IMR-90 (cell line): ENCODE data around the gene FBXO3. TPM values are rescaled to one million over a fixed set of nuclear protein-coding genes. Genes with fewer than 3 reads are reported as not detected.

Experiments used
- ATAC-seq: fragments of 200-7000 bp; cut with Tn5 transposase; 2 replicates; pipeline ENCODE4 v1.9.1; 2020; ENCODE audit warnings: low read depth, mild to moderate bottlenecking, moderate library complexity
- BruUV-seq: library from RNA; stranded (reverse); fragments of 400-500 nt; replicated peaks from 2 replicates; lab custom pipeline; 2021; lab: Mats Ljungman, UMichigan
- CTCF ChIA-PET: fragments of 300-600 bp; formaldehyde crosslinking; extraction: SDS; loops from one replicate; lab custom pipeline; 2021; ENCODE audit warnings: antibody characterized with exemption; lab: Yijun Ruan, JAX
- POLR2A ChIA-PET: fragments of 300-600 bp; sonication (Branson Sonifier 250); formaldehyde crosslinking; loops from one replicate; lab custom pipeline; 2022; ENCODE audit warnings: antibody characterized with exemption; ENCODE audit not compliant: unreplicated experiment; lab: Charles Lee
- DNase-seq: peaks from one replicate; pipeline ENCODE4 v3.0.0; 2013
- H2AFZ ChIP-seq: replicated peaks from 2 replicates; pipeline ENCODE3; 2013; ENCODE audit warnings: low read length, mild to moderate bottlenecking; ENCODE audit not compliant: poor library complexity
- H2AK5ac ChIP-seq: 2 replicates; pipeline ENCODE4 v1.6.1; 2013; ENCODE audit warnings: low read depth, low read length, inconsistent platforms
- H2AK9ac ChIP-seq: replicated peaks from 2 replicates; pipeline ENCODE3; 2013; ENCODE audit warnings: mild to moderate bottlenecking, low read depth, low read length, moderate library complexity; ENCODE audit not compliant: poor library complexity
- H2BK120ac ChIP-seq: 2 replicates; pipeline ENCODE4 v1.6.1; 2013; ENCODE audit warnings: low read depth, low read length, inconsistent platforms
- H2BK15ac ChIP-seq: 3 replicates; pipeline ENCODE4 v1.6.1; 2013; ENCODE audit warnings: low read depth, low read length, inconsistent platforms
- H2BK20ac ChIP-seq: 2 replicates; pipeline ENCODE4 v1.6.1; 2013; ENCODE audit warnings: low read depth, mild to moderate bottlenecking, inconsistent platforms, low read length, moderate library complexity
- H2BK5ac ChIP-seq: 2 replicates; pipeline ENCODE4 v1.6.1; 2013; ENCODE audit warnings: mild to moderate bottlenecking, low read depth, low read length, inconsistent platforms; ENCODE audit not compliant: poor library complexity, severe bottlenecking
- H3K14ac ChIP-seq: replicated peaks from 2 replicates; pipeline ENCODE4 v1.6.1; 2013; ENCODE audit warnings: low read depth, low read length, inconsistent platforms
- H3K18ac ChIP-seq: 2 replicates; pipeline ENCODE4 v1.6.1; 2013; ENCODE audit warnings: low read depth, low read length, control low read depth
- H3K23ac ChIP-seq: 2 replicates; pipeline ENCODE4 v1.6.1; 2013; ENCODE audit warnings: low read depth, low read length, inconsistent platforms
- H3K27ac ChIP-seq: 2 replicates; pipeline ENCODE4 v1.5.1; 2013; ENCODE audit warnings: mild to moderate bottlenecking, control low read depth, low read length; ENCODE audit not compliant: insufficient read depth
- H3K27me3 ChIP-seq: 2 replicates; pipeline ENCODE4 v1.6.1; 2013; ENCODE audit warnings: low read length; ENCODE audit not compliant: control insufficient read depth, insufficient read depth
- H3K36me3 ChIP-seq: 2 replicates; pipeline ENCODE4 v1.6.1; 2013; ENCODE audit warnings: low read length, mixed read lengths; ENCODE audit not compliant: control insufficient read depth, insufficient read depth
- H3K4ac ChIP-seq: 2 replicates; pipeline ENCODE4 v1.6.1; 2013; ENCODE audit warnings: low read depth, low read length, inconsistent platforms
- H3K4me1 ChIP-seq: 2 replicates; pipeline ENCODE4 v1.6.1; 2013; ENCODE audit warnings: low read length, mixed read lengths; ENCODE audit not compliant: control insufficient read depth, insufficient read depth
- H3K4me2 ChIP-seq: 2 replicates; pipeline ENCODE4 v1.6.1; 2013; ENCODE audit warnings: low read depth, mild to moderate bottlenecking, control low read depth, low read length, moderate library complexity
- H3K4me3 ChIP-seq: 2 replicates; pipeline ENCODE4 v1.5.1; 2013; ENCODE audit warnings: low read depth, mild to moderate bottlenecking, control low read depth, low read length, moderate library complexity; ENCODE audit not compliant: insufficient read depth
- H3K56ac ChIP-seq: 2 replicates; pipeline ENCODE4 v1.6.1; 2013; ENCODE audit warnings: low read length, inconsistent platforms; ENCODE audit not compliant: insufficient read depth; ENCODE audit errors: extremely low read depth
- H3K79me1 ChIP-seq, 2 experiments: 2 replicates each; pipeline ENCODE4 v1.6.1; 2013; ENCODE audit warnings: low read length in 2 of 2, inconsistent platforms in 1 of 2, low read depth in 1 of 2
- H3K9ac ChIP-seq: 2 replicates; pipeline ENCODE4 v1.6.1; 2013; ENCODE audit warnings: low read depth, low read length, control low read depth
- H3K9me1 ChIP-seq: 2 replicates; pipeline ENCODE4 v1.6.1; 2013; ENCODE audit warnings: low read length, inconsistent platforms; ENCODE audit not compliant: insufficient read depth
- H3K9me3 ChIP-seq: 2 replicates; pipeline ENCODE4 v1.6.1; 2013; ENCODE audit warnings: low read length; ENCODE audit not compliant: control insufficient read depth, insufficient read depth
- H4K20me1 ChIP-seq: 2 replicates; pipeline ENCODE4 v1.6.1; 2013; ENCODE audit warnings: low read length, inconsistent platforms; ENCODE audit not compliant: insufficient read depth
- H4K5ac ChIP-seq: 2 replicates; pipeline ENCODE4 v1.6.1; 2013; ENCODE audit warnings: mild to moderate bottlenecking, low read depth, low read length, control low read depth
- H4K8ac ChIP-seq, 2 experiments: 2 replicates each; pipeline ENCODE4 v1.6.1; 2013; ENCODE audit warnings: low read depth in 2 of 2, low read length in 2 of 2, control low read depth in 1 of 2, inconsistent platforms in 1 of 2
- H4K91ac ChIP-seq: 2 replicates; pipeline ENCODE4 v1.6.1; 2013; ENCODE audit warnings: low read depth, low read length, inconsistent platforms; ENCODE audit not compliant: insufficient read depth
- MAZ ChIP-seq: IDR thresholded peaks from 2 replicates; pipeline ENCODE4 v1.6.1; 2012; ENCODE audit warnings: low read depth, mild to moderate bottlenecking, low read length, improper control_type of control experiment, moderate library complexity, borderline replicate concordance
- MXI1 ChIP-seq: IDR thresholded peaks from 2 replicates; pipeline ENCODE4 v1.6.1; 2012; ENCODE audit warnings: low read depth, mild to moderate bottlenecking, low read length, moderate library complexity, borderline replicate concordance
- WGBS, 2 experiments: methylation state at CpG; one replicate each; pipeline versions ENCODE4 v1.1.5 to v1.1.7; 2013; ENCODE audit warnings: missing lambda C conversion rate in 2 of 2; ENCODE audit not compliant: insufficient read length in 1 of 2; ENCODE audit errors: extremely low coverage in 2 of 2; 5-methylcytosine and 5-hydroxymethylcytosine counted together
- dilution Hi-C: fragments of 300-500 bp; cut with HindIII; formaldehyde crosslinking; loops from one replicate; pipeline ENCODE4 v1.14.3; 2018; ENCODE audit warnings: low sequenced_read_pairs; ENCODE audit not compliant: unreplicated experiment
- in situ Hi-C: fragments of 300-500 bp; cut with MboI; formaldehyde crosslinking; loops from 3 replicates; pipeline ENCODE4 v1.14.3; 2019; ENCODE audit warnings: low sequenced_read_pairs, inconsistent platforms, mixed read lengths
- intact Hi-C: fragments of 100-400 bp; cut with micrococcal nuclease; formaldehyde crosslinking; loops from 2 replicates; pipeline ENCODE4 v1.10.0; 2022
- polyA plus RNA-seq, 3 experiments: library from polyadenylated mRNA; depleted of rRNA; stranded (reverse); fragments of >200 nt; gene quantifications; 2 replicates each; pipeline ENCODE4 v1.2.3, GENCODE V29; 2012; ENCODE audit warnings: low replicate concordance in 1 of 3
- total RNA-seq: library from RNA; depleted of rRNA; stranded (reverse); fragments of >200 nt; gene quantifications from 2 replicates; pipeline ENCODE4 v1.2.3, GENCODE V29; 2012
- TF ChIP-seq, protein P1 (sequence below): conservative IDR thresholded peaks from 2 replicates; pipeline ENCODE4 v1.5.1; 2012; ENCODE audit warnings: mild to moderate bottlenecking, low read depth, low read length, improper control_type of control experiment

The FBXO3 gene
- total and polyA plus RNA-seq, 2 of the 4 experiments (the other 2 are of a cell fraction): 26.2 to 51.1 TPM

DNA sequence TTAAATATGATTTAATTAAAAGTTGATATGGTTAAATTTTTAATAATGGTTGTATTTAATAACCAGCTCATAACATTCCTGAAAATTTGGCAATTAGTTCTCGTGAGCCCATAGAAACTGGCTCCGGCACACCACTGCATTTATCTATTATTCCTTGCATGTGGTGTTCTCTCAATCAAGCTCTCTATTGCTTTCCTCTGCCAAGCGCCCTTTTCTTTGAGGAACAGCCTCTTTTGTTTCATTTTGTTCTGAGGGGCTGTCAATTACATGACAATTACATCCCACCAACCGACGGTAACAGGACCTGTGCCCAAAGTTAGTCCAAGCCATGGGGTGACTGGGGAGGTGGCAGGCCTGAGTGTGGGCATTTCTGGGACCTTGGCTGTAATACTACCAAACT is 81.8 kb downstream of the FBXO3 start:
- WGBS, 2 experiments: 60% methylated on average over 1 of the region's 5 CpGs; no CpG with 5 or more reads in 1 of the 2 experiments
- H3K4ac ChIP-seq: peak overlapping the region; percentile 98
- H3K9me3 ChIP-seq: no peaks in the 10 kb centered on the region
- peaks cover 0 to 45% of the 10 kb centered on the region in 2 experiments; a peak in 3 of 4 replicates for H3K79me1 ChIP-seq
- intact Hi-C loops: loop anchor here (2.0 to 5.0 kb wide), 2 partner anchors 44 to 240 kb away; partner anchors contain the start of gene CD59
- peak overlapping the region; percentile 58 for H3K4me2 ChIP-seq
- peak overlapping the region; percentile 10; the same call in 1 of the 2 replicates for H3K9ac ChIP-seq
- CTCF ChIA-PET: interaction anchor here (0.6 to 1.1 kb wide), 3 partner anchors 69 to 1203 kb away, joined by 3 to 4 read pairs (median 3); no protein-coding TSS in a partner anchor
- H3K36me3 ChIP-seq: no peaks in the 10 kb centered on the region
- peak overlapping the region; percentile 97 for H4K91ac ChIP-seq
- peak overlapping the region; percentile 92 for H2AK5ac ChIP-seq
- peak overlapping the region; percentile 88 for H3K27ac ChIP-seq
- H3K4me1 ChIP-seq: peaks cover 40% of the 10 kb centered on the region
- H3K9me1 ChIP-seq: peaks cover 36% of the 10 kb centered on the region
- no TSS peak for BruUV-seq
- peak overlapping the region; percentile 94 for H3K14ac ChIP-seq
- peak overlapping the region; percentile 98 for H2BK20ac ChIP-seq
- H4K8ac ChIP-seq: peak overlapping the region; percentile 84 to 93
- H2BK5ac ChIP-seq: peak overlapping the region; percentile 95
- peak overlapping the region; percentile 95 for H3K23ac ChIP-seq
- H3K56ac ChIP-seq: peak overlapping the region; percentile 72
- in situ Hi-C loops: loop anchor here (5.0 kb wide), 1 partner anchor 535 kb away; no protein-coding TSS in a partner anchor
- H4K20me1 ChIP-seq: no peaks in the 10 kb centered on the region; the same call in 1 of the 2 replicates
- no peak overlapping the region for H3K4me3 ChIP-seq
- ATAC-seq (no peak), DNase-seq (no peak)
- POLR2A ChIA-PET: interaction anchor here (1.0 to 1.9 kb wide), 3 partner anchors 9 to 50 kb away, joined by 3 to 6 read pairs (median 3); partner anchors contain the start of genes C11orf91 and CD59
- peak overlapping the region; percentile 92 for H2AK9ac ChIP-seq
- H3K27me3 ChIP-seq: no peaks in the 10 kb centered on the region
- H2BK15ac ChIP-seq: peak overlapping the region; percentile 97; the same call in 2 of the 3 replicates
- H3K18ac ChIP-seq: peak overlapping the region; percentile 95
- peak overlapping the region; percentile 93 for H4K5ac ChIP-seq
- peak overlapping the region; percentile 100 for H2BK120ac ChIP-seq
- dilution Hi-C loops: no loop called here
- peak overlapping the region; percentile 55 for H2AFZ ChIP-seq
- TF ChIP-seq, protein P1, sequence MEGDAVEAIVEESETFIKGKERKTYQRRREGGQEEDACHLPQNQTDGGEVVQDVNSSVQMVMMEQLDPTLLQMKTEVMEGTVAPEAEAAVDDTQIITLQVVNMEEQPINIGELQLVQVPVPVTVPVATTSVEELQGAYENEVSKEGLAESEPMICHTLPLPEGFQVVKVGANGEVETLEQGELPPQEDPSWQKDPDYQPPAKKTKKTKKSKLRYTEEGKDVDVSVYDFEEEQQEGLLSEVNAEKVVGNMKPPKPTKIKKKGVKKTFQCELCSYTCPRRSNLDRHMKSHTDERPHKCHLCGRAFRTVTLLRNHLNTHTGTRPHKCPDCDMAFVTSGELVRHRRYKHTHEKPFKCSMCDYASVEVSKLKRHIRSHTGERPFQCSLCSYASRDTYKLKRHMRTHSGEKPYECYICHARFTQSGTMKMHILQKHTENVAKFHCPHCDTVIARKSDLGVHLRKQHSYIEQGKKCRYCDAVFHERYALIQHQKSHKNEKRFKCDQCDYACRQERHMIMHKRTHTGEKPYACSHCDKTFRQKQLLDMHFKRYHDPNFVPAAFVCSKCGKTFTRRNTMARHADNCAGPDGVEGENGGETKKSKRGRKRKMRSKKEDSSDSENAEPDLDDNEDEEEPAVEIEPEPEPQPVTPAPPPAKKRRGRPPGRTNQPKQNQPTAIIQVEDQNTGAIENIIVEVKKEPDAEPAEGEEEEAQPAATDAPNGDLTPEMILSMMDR: no peak
- TF ChIP-seq MAZ (no peak), MXI1 (no peak)
